ENCODE measurements around the gene ANO4.

GRCh38 chr12:100913872-100914592 lies 119.5 kb downstream of the ANO4 start:
- no peak for TF ChIP-seq CTCF (IDR thresholded peaks at IDR 0.05)
- TF ChIP-seq POLR2AphosphoS5 (IDR thresholded peaks at IDR 0.05): no peak
